ENCODE data around the gene ZNF385C. TPM values are rescaled to one million over a fixed set of nuclear protein-coding genes. Genes with fewer than 3 reads are reported as not detected.

ZNF385C gene
- total RNA-seq, 1 donor from 2014 or later, result not detected

- no peak overlapping the region for H3K4me3 ChIP-seq (ENCODE audit: low read depth, low read length)
- DNase-seq (ENCODE audit: low read depth), result no peak
- TF ChIP-seq CTCF (conservative IDR thresholded peaks at IDR 0.05; ENCODE audit: low read depth, low read length), result no peak
Observed at GRCh38 chr17:42053731-42054500, 44.4 kb downstream of the ZNF385C start.

GRCh38 chr17:42052346-42052877, 45.9 kb downstream of the ZNF385C start:
- no peak for DNase-seq (ENCODE audit: low read depth)
- TF ChIP-seq CTCF (conservative IDR thresholded peaks at IDR 0.05; ENCODE audit: low read depth, low read length), result no peak
- H3K4me3 ChIP-seq (ENCODE audit: low read depth, low read length), result no peak overlapping the region

GRCh38 chr17:42051645-42052044, 46.6 kb downstream of the ZNF385C start:
- no peak for TF ChIP-seq CTCF (conservative IDR thresholded peaks at IDR 0.05; ENCODE audit: low read depth, low read length)
- DNase-seq (ENCODE audit: low read depth), result no peak
- no peak overlapping the region for H3K4me3 ChIP-seq (ENCODE audit: low read depth, low read length)

GRCh38 chr17:42051013-42051400, 47.3 kb downstream of the ZNF385C start:
- DNase-seq (ENCODE audit: low read depth), result no peak
- peak overlapping the region; percentile 60 for H3K4me3 ChIP-seq (ENCODE audit: low read depth, low read length)
- no peak for TF ChIP-seq CTCF (conservative IDR thresholded peaks at IDR 0.05; ENCODE audit: low read depth, low read length)

- no peak for DNase-seq (ENCODE audit: low read depth)
- H3K4me3 ChIP-seq (ENCODE audit: low read depth, low read length), result peak within 1 kb of the TSS; percentile 60
- peak; percentile 25 for TF ChIP-seq CTCF (conservative IDR thresholded peaks at IDR 0.05; ENCODE audit: low read depth, low read length)
Observed at GRCh38 chr17:42050393-42051012, 47.8 kb downstream of the ZNF385C start, which contains the start of gene C17orf113. C17orf113 (minus strand) TSS chr17:42050601; CDS start chr17:42043376, 7,225 bp downstream.

GRCh38 chr17:42049834-42050392, 48.4 kb downstream of the ZNF385C start:
- no peak for TF ChIP-seq CTCF (conservative IDR thresholded peaks at IDR 0.05; ENCODE audit: low read depth, low read length)
- no peak for DNase-seq (ENCODE audit: low read depth)
- peak overlapping the region; percentile 60 for H3K4me3 ChIP-seq (ENCODE audit: low read depth, low read length)

Data from epithelial cell of proximal tubule (primary cell).